Measurements from ENCODE around the gene IL18RAP.

- no peak for TF ChIP-seq CTCF (IDR thresholded peaks at IDR 0.05)
- TF ChIP-seq EP300 (IDR thresholded peaks at IDR 0.05) = no peak
Observed at GRCh38 chr2:102397209-102397608, 25.8 kb upstream of the IL18RAP start.

Data from sigmoid colon (tissue), 4 donors.